Naive thymus-derived CD4-positive, alpha-beta T cell (primary cell): Measurements from ENCODE around the gene ROCK2. TPM values are rescaled to one million over a fixed set of nuclear protein-coding genes. Genes with fewer than 3 reads are reported as not detected.

Experiments used
- ATAC-seq: fragments of 150-1000 bp; cut with Tn5 transposase; 2 replicates; pipeline ENCODE4 v1.10.0; 2021; ENCODE audit warnings: mild to moderate bottlenecking, moderate library complexity
- CTCF ChIA-PET: fragments of 350-600 bp; sonication (Branson Sonifier 250); formaldehyde crosslinking; loops from one replicate; lab custom pipeline; 2021; ENCODE audit warnings: antibody characterized with exemption; lab: Charles Lee
- POLR2A ChIA-PET: fragments of 350-600 bp; sonication (Branson Sonifier 250); formaldehyde crosslinking; loops from one replicate; lab custom pipeline; 2021; ENCODE audit warnings: antibody characterized with exemption, inconsistent platforms; lab: Charles Lee
- DNase-seq, 9 donors: peaks; one replicate each; pipeline versions ENCODE4 v3.0.0 to v3.0.0-alpha.2; 2020 to 2022; ENCODE audit warnings: mixed read lengths in 1 of 9
- H3K27ac ChIP-seq: one replicate; pipeline ENCODE4 v1.7.0; 2013; ENCODE audit warnings: mild to moderate bottlenecking, low read depth, low read length, moderate library complexity
- H3K27me3 ChIP-seq, 2 donors: one replicate each; pipeline ENCODE4 v1.7.0; 2013; ENCODE audit warnings: low read length in 2 of 2, mild to moderate bottlenecking in 2 of 2, moderate library complexity in 2 of 2; ENCODE audit not compliant: control insufficient read depth in 2 of 2, insufficient read depth in 2 of 2
- H3K36me3 ChIP-seq, 3 experiments: 1 replicate in 2 of 3; 2 replicates in 1 of 3; pipeline ENCODE4 v1.7.0; 2013; ENCODE audit warnings: low read length in 3 of 3, mild to moderate bottlenecking in 3 of 3, moderate library complexity in 1 of 3; ENCODE audit not compliant: insufficient read depth in 3 of 3, control insufficient read depth in 2 of 3
- H3K4me1 ChIP-seq, 2 donors: one replicate each; pipeline ENCODE4 v1.7.0; 2013; ENCODE audit warnings: low read length in 2 of 2, mild to moderate bottlenecking in 2 of 2, moderate library complexity in 1 of 2; ENCODE audit not compliant: control insufficient read depth in 2 of 2, insufficient read depth in 2 of 2
- H3K4me3 ChIP-seq: 2 replicates; pipeline ENCODE4 v1.7.0; 2013; ENCODE audit warnings: mild to moderate bottlenecking, low read length
- H3K9me3 ChIP-seq, 3 experiments: 1 replicate in 2 of 3; 2 replicates in 1 of 3; pipeline ENCODE4 v1.7.0; 2013; ENCODE audit warnings: low read length in 3 of 3; ENCODE audit not compliant: control insufficient read depth in 2 of 3
- H3K27ac Mint-ChIP-seq, 9 donors: one replicate each; pipeline ENCODE4 v1.8.0; 2020 to 2022; ENCODE audit warnings: mixed read lengths in 9 of 9, mild to moderate bottlenecking in 8 of 9, moderate library complexity in 5 of 9, inconsistent platforms in 2 of 9
- H3K27me3 Mint-ChIP-seq, 5 donors: one replicate each; pipeline ENCODE4 v1.8.0; 2021 to 2022; ENCODE audit warnings: mixed read lengths in 5 of 5, mild to moderate bottlenecking in 1 of 5
- H3K36me3 Mint-ChIP-seq, 5 donors: one replicate each; pipeline ENCODE4 v1.8.0; 2020 to 2022; ENCODE audit warnings: mixed read lengths in 5 of 5, mild to moderate bottlenecking in 3 of 5, inconsistent platforms in 1 of 5
- H3K4me1 Mint-ChIP-seq, 7 donors: one replicate each; pipeline ENCODE4 v1.8.0; 2020 to 2022; ENCODE audit warnings: mixed read lengths in 7 of 7, mild to moderate bottlenecking in 3 of 7, inconsistent platforms in 1 of 7
- H3K4me3 Mint-ChIP-seq, 10 donors: one replicate each; pipeline ENCODE4 v1.8.0; 2020 to 2022; ENCODE audit warnings: mild to moderate bottlenecking in 10 of 10, mixed read lengths in 10 of 10, moderate library complexity in 6 of 10, inconsistent platforms in 2 of 10
- H3K9me3 Mint-ChIP-seq, 11 donors: one replicate each; pipeline ENCODE4 v1.8.0; 2020 to 2022; ENCODE audit warnings: mixed read lengths in 11 of 11, mild to moderate bottlenecking in 4 of 11, inconsistent platforms in 1 of 11, moderate library complexity in 1 of 11
- intact Hi-C, 2 donors: fragments of 100-400 bp; cut with micrococcal nuclease; formaldehyde crosslinking; loops; one replicate each; pipeline ENCODE4 v1.15.1; 2023
- polyA plus RNA-seq, 2 donors: library from polyadenylated mRNA; unstranded; fragments of 300-500 nt; fragmentation: Illumina TruSeq; gene quantifications; one replicate each; pipeline ENCODE4 v1.2.3, GENCODE V29; 2021
- total RNA-seq, 6 experiments: library from RNA in 5 of 6; stranded (reverse) in 5 of 6; gene quantifications; 1 replicate in 5 of 6; 2 replicates in 1 of 6; pipeline ENCODE4 v1.2.3 and lab custom pipeline; 2021 to 2026

Gene ROCK2
- total and polyA plus RNA-seq, 7 experiments from 2014 or later = 12.0 to 23.9 (median 18.7) TPM

DNA sequence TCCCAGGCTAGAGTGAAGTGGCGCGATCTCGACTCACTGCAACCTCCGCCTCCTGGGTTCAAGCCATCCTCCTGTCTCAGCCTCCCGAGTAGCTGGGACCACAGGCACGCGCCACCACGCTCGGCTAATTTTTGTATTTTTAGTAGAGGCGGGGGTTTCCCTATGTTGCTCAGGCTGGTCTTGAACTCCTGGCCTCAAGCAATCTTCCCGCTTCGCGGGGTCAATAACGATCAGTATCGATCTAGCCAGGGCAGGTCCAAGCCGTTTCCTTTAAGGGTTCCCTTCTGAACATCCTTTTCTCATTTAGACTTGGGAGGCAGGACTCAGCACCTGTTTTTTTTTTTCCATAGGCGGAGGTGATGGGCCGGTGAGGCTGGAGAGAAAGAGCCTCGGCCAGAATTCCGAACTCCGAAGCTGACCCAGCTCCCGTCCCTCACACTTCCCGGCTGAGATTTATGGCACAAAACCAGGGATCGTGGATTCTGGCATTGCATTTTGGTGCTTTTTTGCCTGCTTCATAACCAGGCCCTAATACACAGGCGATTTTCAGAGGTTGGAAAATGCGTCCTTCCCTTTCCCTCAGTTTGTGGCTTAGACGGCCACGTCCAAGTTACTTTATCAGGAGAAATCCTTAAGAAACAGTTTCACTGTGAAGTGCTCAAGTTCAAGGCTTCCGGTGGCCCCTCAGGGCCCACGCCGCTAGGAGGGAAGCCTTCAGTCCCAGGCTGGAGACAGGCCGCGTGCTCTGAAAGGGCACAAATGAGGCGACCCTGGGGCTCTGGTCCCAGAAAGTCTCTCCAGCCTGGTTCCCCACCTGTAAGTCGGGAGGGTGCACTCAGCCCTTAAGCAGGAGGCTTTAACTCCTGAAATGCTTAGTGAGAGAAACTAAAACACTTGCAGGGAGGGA, 190.2 kb downstream of the ROCK2 start:
- Histone ChIP-seq H3K4me3 (peak overlapping the region; percentile 76), H3K27me3 (no peaks in the 10 kb centered on the region), H3K27ac (peak overlapping the region; percentile 75), H3K36me3 (no peaks in the 10 kb centered on the region), H3K4me1 (peaks cover 10 to 15% of the 10 kb centered on the region in 2 donors), H3K9me3 (no peaks in the 10 kb centered on the region)
- Mint-ChIP-seq H3K27me3 (peaks cover 0 to 10% (median 0%) of the 10 kb centered on the region in 5 donors), H3K9me3 (no peaks in the 10 kb centered on the region), H3K4me1 (peaks cover 10 to 21% (median 15%) of the 10 kb centered on the region in 7 donors), H3K4me3 (peak overlapping the region; percentile 73 to 88 (median 84)), H3K36me3 (no peaks in the 10 kb centered on the region), H3K27ac (peak overlapping the region; percentile 44 to 94 (median 90))
- ChIA-PET CTCF (interaction anchor here (1.5 kb wide), 1 partner anchor 25 kb away, joined by 4 read pairs; no protein-coding TSS in a partner anchor), POLR2A (interaction anchor here (1.2 to 6.0 kb wide), 4 partner anchors 22 to 189 kb away, joined by 3 to 34 read pairs (median 12); partner anchors contain the start of gene ROCK2)
- intact Hi-C loops = loop anchor here (2.0 to 10.0 kb wide), 7 partner anchors 459 to 1729 kb away; partner anchors contain the start of genes CPSF3 (in 2 of the 2), ITGB1BP1 (in 2 of the 2), HPCAL1 (in 1 of the 2) and LPIN1 (in 1 of the 2)
- peak in 1 of 9 donors; percentile 19 for DNase-seq
- ATAC-seq = no peak

DNA sequence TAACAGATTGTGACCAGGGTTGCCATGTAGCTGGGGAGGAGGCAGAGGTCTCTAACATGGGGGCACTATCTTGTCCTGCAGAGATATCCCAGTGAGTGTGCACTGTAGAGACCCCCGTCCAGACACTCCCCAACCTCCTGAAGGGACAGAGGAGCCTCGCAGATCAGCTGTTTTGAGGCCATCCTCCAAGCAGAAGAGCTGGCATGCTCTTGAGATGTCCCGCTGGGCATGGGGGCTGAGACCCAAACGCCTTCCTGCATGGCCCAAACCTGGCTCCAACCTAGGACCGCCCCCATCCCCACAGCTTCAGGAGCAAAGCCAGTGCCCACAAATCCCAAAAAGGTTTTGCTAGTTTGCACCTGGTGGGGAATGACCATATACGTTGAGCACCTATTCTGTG, 191.8 kb downstream of the ROCK2 start:
- Mint-ChIP-seq H3K27ac (peak overlapping the region in 1 of 9 donors; percentile 31), H3K36me3 (no peaks in the 10 kb centered on the region), H3K4me1 (peaks cover 5 to 21% (median 12%) of the 10 kb centered on the region in 7 donors), H3K9me3 (no peaks in the 10 kb centered on the region), H3K27me3 (peaks cover 0 to 10% (median 0%) of the 10 kb centered on the region in 5 donors), H3K4me3 (no peak overlapping the region)
- ChIA-PET POLR2A (interaction anchor here (1.4 to 6.0 kb wide), 3 partner anchors 20 to 340 kb away, joined by 3 to 34 read pairs (median 8); partner anchors contain the start of gene PDIA6), CTCF (interaction anchor here (0.7 to 1.1 kb wide), 2 partner anchors 20 to 23 kb away, joined by 3 read pairs; a partner anchor contains a TSS)
- DNase-seq = no peak
- no peak for ATAC-seq
- no peaks in the 10 kb centered on the region for H3K9me3 ChIP-seq
- no peak overlapping the region for H3K4me3 ChIP-seq
- intact Hi-C loops = loop anchor here (10.0 kb wide), 4 partner anchors 458 to 1728 kb away; partner anchors contain the start of genes CPSF3 (in 2 of the 2), ITGB1BP1 (in 2 of the 2) and TAF1B (in 1 of the 2)
- no peak overlapping the region for H3K27ac ChIP-seq
- H3K36me3 ChIP-seq = no peaks in the 10 kb centered on the region
- no peaks in the 10 kb centered on the region for H3K27me3 ChIP-seq
- H3K4me1 ChIP-seq = peaks cover 10 to 15% of the 10 kb centered on the region in 2 donors

DNA sequence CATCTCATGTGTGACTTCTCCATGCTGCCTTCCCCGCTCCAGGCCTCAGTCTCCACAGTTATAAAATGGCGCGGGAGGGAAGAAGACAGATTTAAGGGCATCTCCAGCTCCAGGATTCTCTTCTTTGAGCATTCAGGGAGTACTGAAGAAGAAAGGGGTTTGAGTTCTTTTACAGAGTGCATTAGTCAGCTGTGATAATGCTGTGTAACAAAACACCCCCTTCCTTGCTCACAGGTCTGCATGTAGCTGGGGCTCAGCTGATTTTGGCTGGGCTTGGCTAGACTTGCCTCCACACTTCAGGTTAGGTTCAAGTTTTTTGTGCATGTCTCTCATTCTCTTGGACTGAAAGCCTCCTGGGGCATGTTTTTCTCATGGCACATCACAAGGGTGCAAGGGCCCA, 197.2 kb downstream of the ROCK2 start:
- ATAC-seq = no peak
- H3K9me3 Mint-ChIP-seq = peaks cover 0 to 3% (median 0%) of the 10 kb centered on the region in 11 donors
- no peak overlapping the region for H3K27ac Mint-ChIP-seq
- no peaks in the 10 kb centered on the region for H3K9me3 ChIP-seq
- H3K4me3 ChIP-seq = no peak overlapping the region
- no peaks in the 10 kb centered on the region for H3K36me3 Mint-ChIP-seq
- H3K4me1 Mint-ChIP-seq = peaks cover 0 to 2% (median 0%) of the 10 kb centered on the region in 7 donors
- no peak for DNase-seq
- H3K4me3 Mint-ChIP-seq = no peak overlapping the region
- POLR2A ChIA-PET = no interaction called here
- no peaks in the 10 kb centered on the region for H3K27me3 ChIP-seq
- no peaks in the 10 kb centered on the region for H3K4me1 ChIP-seq
- H3K27me3 Mint-ChIP-seq = peaks cover 0 to 16% (median 0%) of the 10 kb centered on the region in 5 donors
- intact Hi-C loops = no loop called here
- CTCF ChIA-PET = no interaction called here
- no peaks in the 10 kb centered on the region for H3K36me3 ChIP-seq
- H3K27ac ChIP-seq = no peak overlapping the region

- peaks cover 0 to 3% (median 0%) of the 10 kb centered on the region in 11 donors for H3K9me3 Mint-ChIP-seq
- H3K4me3 ChIP-seq = no peak overlapping the region
- no peak for DNase-seq
- H3K36me3 Mint-ChIP-seq = no peaks in the 10 kb centered on the region
- no peaks in the 10 kb centered on the region for H3K4me1 ChIP-seq
- POLR2A ChIA-PET = no interaction called here
- no peaks in the 10 kb centered on the region for H3K27me3 ChIP-seq
- no peak overlapping the region for H3K27ac ChIP-seq
- H3K9me3 ChIP-seq = no peaks in the 10 kb centered on the region
- CTCF ChIA-PET = interaction anchor here (0.6 kb wide), 1 partner anchor 275 kb away, joined by 3 read pairs; no protein-coding TSS in a partner anchor
- no peaks in the 10 kb centered on the region for H3K36me3 ChIP-seq
- H3K4me1 Mint-ChIP-seq = peaks cover 0 to 2% (median 0%) of the 10 kb centered on the region in 7 donors
- no peak overlapping the region for H3K27ac Mint-ChIP-seq
- intact Hi-C loops = no loop called here
- peaks cover 0 to 15% (median 0%) of the 10 kb centered on the region in 5 donors for H3K27me3 Mint-ChIP-seq
- ATAC-seq = no peak
- no peak overlapping the region for H3K4me3 Mint-ChIP-seq
Measured at GRCh38 chr2:11146076-11146475, 198.4 kb downstream of the ROCK2 start.

DNA sequence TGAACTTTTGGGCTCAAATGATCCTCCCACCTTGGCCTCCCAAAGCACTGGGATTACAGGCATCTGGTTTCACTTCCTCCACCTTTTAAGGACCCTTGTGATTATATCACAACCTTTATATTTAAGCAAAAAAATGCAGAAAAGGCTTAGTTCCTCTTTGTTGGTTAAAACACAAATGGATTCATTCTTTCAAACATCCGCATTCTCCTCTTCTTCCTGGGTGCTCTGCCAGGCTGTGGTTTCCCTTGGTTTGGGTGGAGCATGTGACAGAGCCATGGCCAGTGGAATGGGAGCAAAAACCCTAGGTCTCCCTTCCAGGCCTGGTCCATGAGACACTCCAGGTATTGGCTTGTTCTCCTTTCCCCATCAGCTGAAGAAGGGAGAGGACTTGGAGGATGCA, 199.1 kb downstream of the ROCK2 start:
- no peak overlapping the region for H3K27ac ChIP-seq
- peaks cover 0 to 2% (median 0%) of the 10 kb centered on the region in 7 donors for H3K4me1 Mint-ChIP-seq
- POLR2A ChIA-PET = no interaction called here
- peak; percentile 18 for ATAC-seq
- CTCF ChIA-PET = no interaction called here
- H3K9me3 Mint-ChIP-seq = peaks cover 0 to 3% (median 0%) of the 10 kb centered on the region in 11 donors
- H3K4me1 ChIP-seq = no peaks in the 10 kb centered on the region
- H3K36me3 Mint-ChIP-seq = no peaks in the 10 kb centered on the region
- H3K27me3 Mint-ChIP-seq = peaks cover 0 to 15% (median 0%) of the 10 kb centered on the region in 5 donors
- H3K4me3 Mint-ChIP-seq = no peak overlapping the region
- intact Hi-C loops = no loop called here
- no peaks in the 10 kb centered on the region for H3K36me3 ChIP-seq
- no peaks in the 10 kb centered on the region for H3K9me3 ChIP-seq
- no peak overlapping the region for H3K4me3 ChIP-seq
- no peak for DNase-seq
- no peak overlapping the region for H3K27ac Mint-ChIP-seq
- no peaks in the 10 kb centered on the region for H3K27me3 ChIP-seq

DNA sequence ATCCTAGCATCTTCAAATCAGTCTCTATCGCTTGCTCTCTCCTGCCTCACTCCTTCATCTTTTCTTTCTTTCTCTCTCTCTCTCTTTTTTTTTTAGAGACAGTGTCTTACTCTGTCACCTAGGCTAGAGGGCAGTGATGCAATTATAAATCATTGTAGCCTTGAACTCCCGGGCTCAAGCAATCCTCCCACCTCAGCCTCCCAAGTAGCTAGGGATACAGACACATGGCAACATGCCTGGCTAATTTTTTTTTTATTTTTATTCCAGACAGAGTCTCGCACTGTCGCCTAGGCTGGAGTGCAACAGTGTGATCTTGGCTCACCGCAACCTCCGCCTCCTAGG, 199.7 kb downstream of the ROCK2 start:
- ChIA-PET POLR2A (interaction anchor here (1.2 kb wide), 1 partner anchor 11 kb away, joined by 4 read pairs; the partner anchor contains the start of gene SLC66A3), CTCF (interaction anchor here (2.4 kb wide), 1 partner anchor 12 kb away, joined by 14 read pairs; a partner anchor contains a TSS)
- Mint-ChIP-seq H3K27me3 (peaks cover 0 to 15% (median 0%) of the 10 kb centered on the region in 5 donors), H3K4me1 (peaks cover 0 to 2% (median 0%) of the 10 kb centered on the region in 7 donors), H3K9me3 (peaks cover 0 to 3% (median 0%) of the 10 kb centered on the region in 11 donors), H3K36me3 (no peaks in the 10 kb centered on the region), H3K4me3 (no peak overlapping the region), H3K27ac (no peak overlapping the region)
- Histone ChIP-seq H3K9me3 (no peaks in the 10 kb centered on the region), H3K27me3 (no peaks in the 10 kb centered on the region), H3K4me3 (no peak overlapping the region), H3K36me3 (no peaks in the 10 kb centered on the region), H3K4me1 (no peaks in the 10 kb centered on the region), H3K27ac (no peak overlapping the region)
- intact Hi-C loops = no loop called here
- no peak for DNase-seq
- no peak for ATAC-seq
